SK-N-SH (cell line): Measurements from ENCODE around the gene SLC26A2.

Experiments
- CHD2 ChIP-seq: fragments of 150-350 bp; IDR thresholded peaks from 2 replicates; pipeline ENCODE4 v1.6.1; 2018; ENCODE audit warnings: low read length; ENCODE audit not compliant: partially characterized antibody
- CTCF ChIP-seq: fragments of 200-600 bp; sonication (generic); IDR thresholded peaks from 2 replicates; pipeline ENCODE4 v1.6.1; 2017; ENCODE audit warnings: antibody characterized with exemption, mild to moderate bottlenecking, moderate library complexity
- ELF1 ChIP-seq: IDR thresholded peaks from 2 replicates; pipeline ENCODE4 v1.4.0; 2012
- EP300 ChIP-seq, 2 experiments: IDR thresholded peaks; 2 replicates each; pipeline versions ENCODE4 v1.4.0 to v1.6.1; 2012; ENCODE audit warnings: borderline replicate concordance in 1 of 2, low read depth in 1 of 2, low read length in 1 of 2
- EZH2phosphoT487 ChIP-seq: fragments of 200-600 bp; sonication (generic); IDR thresholded peaks from 2 replicates; pipeline ENCODE4 v1.6.1; 2017; ENCODE audit warnings: low read depth, mixed run types, mild to moderate bottlenecking, antibody characterized with exemption, moderate library complexity, borderline replicate concordance
- FOXM1 ChIP-seq: IDR thresholded peaks from 2 replicates; pipeline ENCODE4 v1.4.0; 2012; ENCODE audit warnings: low read depth, mild to moderate bottlenecking
- GABPA ChIP-seq: IDR thresholded peaks from 2 replicates; pipeline ENCODE4 v1.4.0; 2012; ENCODE audit warnings: low read depth, mild to moderate bottlenecking
- POLR2AphosphoS5 ChIP-seq: IDR thresholded peaks from 2 replicates; pipeline ENCODE4 v1.6.1; 2012; ENCODE audit warnings: low read depth, low read length
- SIN3A ChIP-seq: IDR thresholded peaks from 2 replicates; pipeline ENCODE4 v1.6.1; 2012; ENCODE audit warnings: low read depth, mild to moderate bottlenecking, low read length, moderate library complexity, borderline replicate concordance
- TAF1 ChIP-seq: IDR thresholded peaks from 2 replicates; pipeline ENCODE4 v1.6.1; 2012; ENCODE audit warnings: low read depth, mild to moderate bottlenecking, low read length, moderate library complexity, borderline replicate concordance
- ZBTB33 ChIP-seq: IDR thresholded peaks from 2 replicates; pipeline ENCODE4 v1.4.0; 2012; ENCODE audit warnings: low read depth, borderline replicate concordance
- TF ChIP-seq, protein P1 (sequence below): IDR thresholded peaks from 2 replicates; pipeline ENCODE4 v1.6.1; 2012; ENCODE audit warnings: mild to moderate bottlenecking, low read depth, low read length, moderate library complexity

GRCh38 chr5:149961957-149962409 lies 1.4 kb downstream of the SLC26A2 start:
- TF ChIP-seq CTCF (peak; percentile 80), POLR2AphosphoS5 (no peak), EP300 (IDR thresholded peaks at IDR 0.05; ENCODE audit: borderline replicate concordance in 1 of 2, low read depth in 1 of 2, low read length in 1 of 2) (no peak), FOXM1 (no peak), ZBTB33 (no peak), GABPA (no peak), CHD2 (no peak), TAF1 (no peak), EZH2phosphoT487 (no peak), SIN3A (no peak), ELF1 (no peak)
- TF ChIP-seq, protein P1, sequence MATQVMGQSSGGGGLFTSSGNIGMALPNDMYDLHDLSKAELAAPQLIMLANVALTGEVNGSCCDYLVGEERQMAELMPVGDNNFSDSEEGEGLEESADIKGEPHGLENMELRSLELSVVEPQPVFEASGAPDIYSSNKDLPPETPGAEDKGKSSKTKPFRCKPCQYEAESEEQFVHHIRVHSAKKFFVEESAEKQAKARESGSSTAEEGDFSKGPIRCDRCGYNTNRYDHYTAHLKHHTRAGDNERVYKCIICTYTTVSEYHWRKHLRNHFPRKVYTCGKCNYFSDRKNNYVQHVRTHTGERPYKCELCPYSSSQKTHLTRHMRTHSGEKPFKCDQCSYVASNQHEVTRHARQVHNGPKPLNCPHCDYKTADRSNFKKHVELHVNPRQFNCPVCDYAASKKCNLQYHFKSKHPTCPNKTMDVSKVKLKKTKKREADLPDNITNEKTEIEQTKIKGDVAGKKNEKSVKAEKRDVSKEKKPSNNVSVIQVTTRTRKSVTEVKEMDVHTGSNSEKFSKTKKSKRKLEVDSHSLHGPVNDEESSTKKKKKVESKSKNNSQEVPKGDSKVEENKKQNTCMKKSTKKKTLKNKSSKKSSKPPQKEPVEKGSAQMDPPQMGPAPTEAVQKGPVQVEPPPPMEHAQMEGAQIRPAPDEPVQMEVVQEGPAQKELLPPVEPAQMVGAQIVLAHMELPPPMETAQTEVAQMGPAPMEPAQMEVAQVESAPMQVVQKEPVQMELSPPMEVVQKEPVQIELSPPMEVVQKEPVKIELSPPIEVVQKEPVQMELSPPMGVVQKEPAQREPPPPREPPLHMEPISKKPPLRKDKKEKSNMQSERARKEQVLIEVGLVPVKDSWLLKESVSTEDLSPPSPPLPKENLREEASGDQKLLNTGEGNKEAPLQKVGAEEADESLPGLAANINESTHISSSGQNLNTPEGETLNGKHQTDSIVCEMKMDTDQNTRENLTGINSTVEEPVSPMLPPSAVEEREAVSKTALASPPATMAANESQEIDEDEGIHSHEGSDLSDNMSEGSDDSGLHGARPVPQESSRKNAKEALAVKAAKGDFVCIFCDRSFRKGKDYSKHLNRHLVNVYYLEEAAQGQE = no peak
